Astrocyte of the spinal cord (primary cell): ENCODE measurements around the gene AIF1L.

Experiments used
- DNase-seq: peaks from one replicate; pipeline ENCODE4 v3.0.0; 2011; ENCODE audit warnings: low read depth, low spot score
- H3K4me3 ChIP-seq: 2 replicates; pipeline ENCODE4 v1.5.1; 2011; ENCODE audit warnings: low read depth, mild to moderate bottlenecking, low read length, moderate library complexity
- in situ Hi-C: cut with HindIII; loops from 2 replicates; pipeline ENCODE4 v1.10.0; 2017; ENCODE audit warnings: low sequenced_read_pairs
- TF ChIP-seq, protein P1 (sequence below): IDR thresholded peaks from 2 replicates; pipeline ENCODE4 v1.5.1; 2012; ENCODE audit warnings: low read depth, mild to moderate bottlenecking, low read length, inconsistent platforms

The AIF1L gene

GRCh38 chr9:131092548-131093440 is 3.5 kb upstream of the AIF1L start:
- H3K4me3 ChIP-seq, result no peak overlapping the region
- no peak for DNase-seq
- in situ Hi-C loops, result no loop called here
- TF ChIP-seq, protein P1, sequence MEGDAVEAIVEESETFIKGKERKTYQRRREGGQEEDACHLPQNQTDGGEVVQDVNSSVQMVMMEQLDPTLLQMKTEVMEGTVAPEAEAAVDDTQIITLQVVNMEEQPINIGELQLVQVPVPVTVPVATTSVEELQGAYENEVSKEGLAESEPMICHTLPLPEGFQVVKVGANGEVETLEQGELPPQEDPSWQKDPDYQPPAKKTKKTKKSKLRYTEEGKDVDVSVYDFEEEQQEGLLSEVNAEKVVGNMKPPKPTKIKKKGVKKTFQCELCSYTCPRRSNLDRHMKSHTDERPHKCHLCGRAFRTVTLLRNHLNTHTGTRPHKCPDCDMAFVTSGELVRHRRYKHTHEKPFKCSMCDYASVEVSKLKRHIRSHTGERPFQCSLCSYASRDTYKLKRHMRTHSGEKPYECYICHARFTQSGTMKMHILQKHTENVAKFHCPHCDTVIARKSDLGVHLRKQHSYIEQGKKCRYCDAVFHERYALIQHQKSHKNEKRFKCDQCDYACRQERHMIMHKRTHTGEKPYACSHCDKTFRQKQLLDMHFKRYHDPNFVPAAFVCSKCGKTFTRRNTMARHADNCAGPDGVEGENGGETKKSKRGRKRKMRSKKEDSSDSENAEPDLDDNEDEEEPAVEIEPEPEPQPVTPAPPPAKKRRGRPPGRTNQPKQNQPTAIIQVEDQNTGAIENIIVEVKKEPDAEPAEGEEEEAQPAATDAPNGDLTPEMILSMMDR, result no peak

DNA sequence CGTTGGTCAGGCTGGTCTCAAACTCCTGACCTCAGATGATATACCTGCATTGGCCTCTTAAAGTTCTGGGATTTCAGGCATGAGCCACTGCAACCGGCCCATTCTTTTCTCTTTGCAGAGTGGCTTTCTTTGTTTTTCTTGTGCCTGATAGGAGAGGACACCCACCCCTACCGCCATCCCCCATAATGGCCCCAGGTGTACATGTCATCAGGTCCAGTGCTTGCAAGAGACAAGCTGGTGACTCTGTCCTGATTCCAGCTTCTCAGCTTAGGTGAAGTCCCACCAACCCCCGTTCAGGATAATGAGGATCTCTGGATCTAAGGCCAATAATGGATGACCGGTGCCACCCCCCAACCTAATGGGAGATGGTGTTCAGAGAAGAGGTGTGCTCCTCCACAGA is 2.3 kb upstream of the AIF1L start:
- H3K4me3 ChIP-seq, result no peak overlapping the region
- no peak for DNase-seq
- TF ChIP-seq, protein P1, result no peak
- in situ Hi-C loops, result no loop called here

DNA sequence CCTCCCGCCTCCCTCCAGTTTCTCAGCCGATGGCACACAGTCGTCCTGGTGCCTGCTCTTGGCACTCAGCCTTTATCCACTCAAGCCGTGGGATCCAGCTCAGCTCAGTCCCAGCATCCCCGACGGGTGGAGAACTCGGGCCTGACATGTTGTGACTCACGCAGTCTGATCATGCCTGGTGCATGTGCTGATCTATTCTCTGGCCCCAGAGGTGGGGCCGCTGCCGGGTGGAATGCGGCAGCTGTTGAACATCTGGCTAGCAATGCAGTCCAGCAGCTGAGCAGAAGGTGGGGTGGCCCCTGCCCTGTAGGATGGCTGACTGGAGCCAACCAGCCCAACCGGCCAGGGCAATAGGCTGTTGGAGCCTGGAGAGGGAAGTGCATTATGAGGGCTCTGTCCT is 1.7 kb upstream of the AIF1L start:
- TF ChIP-seq, protein P1, result no peak
- H3K4me3 ChIP-seq, result no peak overlapping the region
- DNase-seq, result no peak
- in situ Hi-C loops, result no loop called here

DNA sequence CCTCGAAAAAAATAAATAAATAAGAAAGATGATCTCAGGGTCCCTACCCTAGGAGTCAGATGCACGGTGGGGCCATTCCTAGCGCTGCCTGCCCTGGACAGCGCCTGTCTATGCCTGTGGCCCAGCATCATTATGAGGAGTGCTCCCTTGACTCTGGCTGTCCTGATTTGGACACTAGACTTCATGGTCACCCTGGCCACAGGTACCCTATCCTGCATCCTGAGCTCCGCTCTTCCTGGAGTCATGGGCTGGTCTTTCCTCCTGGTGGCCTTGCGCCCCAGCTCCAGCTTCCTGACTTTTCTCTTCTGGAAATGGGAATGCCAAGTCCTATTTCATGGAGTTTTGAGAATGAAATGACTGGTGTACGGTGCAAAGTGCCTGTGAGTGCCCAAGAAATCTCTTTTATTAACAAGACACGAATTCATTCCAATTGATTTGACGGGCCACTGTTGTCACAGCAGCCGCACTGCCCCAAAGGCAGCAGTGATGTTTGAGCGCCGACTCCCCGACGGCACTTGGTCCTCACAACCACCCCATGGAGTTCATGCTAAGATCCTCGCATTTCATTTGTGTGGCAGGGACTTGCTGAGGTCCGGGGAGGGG is 564 bp upstream of the AIF1L start:
- in situ Hi-C loops, result no loop called here
- no peak overlapping the region for H3K4me3 ChIP-seq
- TF ChIP-seq, protein P1, result no peak
- no peak for DNase-seq

DNA sequence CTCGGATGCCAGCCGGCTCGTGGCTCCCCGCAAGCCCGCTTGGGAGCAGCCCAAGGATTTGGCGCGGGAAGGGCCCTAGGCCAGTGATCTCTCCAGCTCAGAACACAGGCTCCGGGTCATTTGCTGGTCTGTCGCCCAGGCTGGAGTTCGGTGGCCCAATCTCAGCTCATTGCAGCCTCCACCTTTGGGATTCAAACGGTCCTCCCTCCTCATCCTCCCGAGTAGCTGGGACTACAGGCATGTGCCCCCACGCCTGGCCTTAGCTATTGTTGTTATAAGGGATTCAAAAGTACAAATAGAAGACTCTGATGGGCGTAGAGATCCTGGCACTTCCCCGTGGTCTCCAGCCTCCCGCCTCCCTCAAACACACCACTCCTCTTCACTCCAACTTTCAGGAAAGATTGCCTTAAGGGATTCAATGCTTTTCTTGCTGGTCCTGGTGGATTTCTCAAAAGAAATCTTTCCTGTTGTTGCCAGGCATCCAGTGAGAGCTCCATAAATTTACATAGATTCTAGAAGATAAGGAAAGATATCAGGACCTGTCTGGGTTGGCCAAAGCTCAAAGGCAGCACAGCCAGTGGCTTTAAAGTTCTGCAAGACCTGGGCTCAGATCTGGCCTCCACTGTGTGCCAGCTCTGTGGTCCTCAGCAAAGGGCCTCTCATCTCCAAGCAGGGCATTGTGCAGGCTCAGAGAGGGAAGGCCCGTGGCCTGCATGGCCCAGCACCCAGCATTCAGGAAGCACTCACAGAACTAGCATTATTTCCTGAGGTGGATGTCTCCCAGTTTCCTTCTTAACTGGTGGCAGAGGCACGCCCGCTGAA is 1.0 kb downstream of the AIF1L start:
- TF ChIP-seq, protein P1, result no peak
- in situ Hi-C loops, result no loop called here
- no peak for DNase-seq
- no peak overlapping the region for H3K4me3 ChIP-seq

- TF ChIP-seq, protein P1, result no peak
- no peak overlapping the region for H3K4me3 ChIP-seq
- DNase-seq, result no peak
- in situ Hi-C loops, result no loop called here
Observed at GRCh38 chr9:131097948-131098278, 1.6 kb downstream of the AIF1L start.
